C4-2B (cell line): ENCODE measurements around the gene SLCO3A1.

ENCODE experiments used
- CTCF ChIP-seq: fragments of 450-650 bp; conservative IDR thresholded peaks from 2 replicates; pipeline ENCODE4 v1.5.1; 2017; ENCODE audit warnings: mild to moderate bottlenecking
- ZFX ChIP-seq: fragments of 450-650 bp; IDR thresholded peaks from 2 replicates; pipeline ENCODE4 v1.6.1; 2017

GRCh38 chr15:92163641-92164040 is 310.1 kb downstream of the SLCO3A1 start:
- TF ChIP-seq CTCF (no peak), ZFX (no peak)
